ENCODE results near the gene TCTA. TPM values are rescaled to one million over a fixed set of nuclear protein-coding genes. Genes with fewer than 3 reads are reported as not detected.

Gene TCTA
- total RNA-seq, 1 donor from 2014 or later: 21.7 TPM

DNA sequence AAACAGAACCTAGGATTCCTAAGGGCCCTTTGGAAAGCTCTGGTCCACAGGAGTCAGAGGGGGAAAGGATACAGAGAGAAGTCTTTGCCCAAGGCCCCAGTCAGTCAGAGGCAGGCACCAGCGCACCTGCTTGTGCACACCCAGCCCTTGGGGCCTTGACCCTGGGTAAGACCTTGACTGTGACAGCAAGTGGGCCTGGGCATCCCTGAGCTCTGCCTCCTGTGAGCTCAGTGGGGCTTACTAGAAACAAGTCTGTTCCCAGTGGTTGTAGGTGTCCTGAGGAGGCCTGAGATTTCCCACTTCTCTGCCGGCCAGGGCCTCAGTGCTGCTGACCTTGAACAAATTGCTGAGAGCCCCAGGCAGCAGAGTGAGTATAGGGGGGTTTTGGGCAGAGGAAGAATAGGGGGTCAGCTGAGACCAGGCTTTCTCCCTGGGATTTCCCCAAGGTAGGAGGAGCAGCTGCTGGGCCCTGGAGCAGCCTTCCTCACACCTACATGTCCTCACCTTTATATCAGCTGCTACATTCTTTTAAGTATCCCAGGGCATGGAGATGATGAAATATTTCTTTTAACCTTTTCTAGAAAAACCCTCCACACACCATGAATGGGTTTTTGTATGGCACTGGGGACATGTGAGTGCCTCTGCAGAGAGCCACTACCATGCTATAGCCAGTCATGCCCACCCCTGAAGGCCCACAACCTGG is 48.1 kb downstream of the TCTA start:
- no peak for DNase-seq (ENCODE audit: low read depth)
- TF ChIP-seq, protein P1, sequence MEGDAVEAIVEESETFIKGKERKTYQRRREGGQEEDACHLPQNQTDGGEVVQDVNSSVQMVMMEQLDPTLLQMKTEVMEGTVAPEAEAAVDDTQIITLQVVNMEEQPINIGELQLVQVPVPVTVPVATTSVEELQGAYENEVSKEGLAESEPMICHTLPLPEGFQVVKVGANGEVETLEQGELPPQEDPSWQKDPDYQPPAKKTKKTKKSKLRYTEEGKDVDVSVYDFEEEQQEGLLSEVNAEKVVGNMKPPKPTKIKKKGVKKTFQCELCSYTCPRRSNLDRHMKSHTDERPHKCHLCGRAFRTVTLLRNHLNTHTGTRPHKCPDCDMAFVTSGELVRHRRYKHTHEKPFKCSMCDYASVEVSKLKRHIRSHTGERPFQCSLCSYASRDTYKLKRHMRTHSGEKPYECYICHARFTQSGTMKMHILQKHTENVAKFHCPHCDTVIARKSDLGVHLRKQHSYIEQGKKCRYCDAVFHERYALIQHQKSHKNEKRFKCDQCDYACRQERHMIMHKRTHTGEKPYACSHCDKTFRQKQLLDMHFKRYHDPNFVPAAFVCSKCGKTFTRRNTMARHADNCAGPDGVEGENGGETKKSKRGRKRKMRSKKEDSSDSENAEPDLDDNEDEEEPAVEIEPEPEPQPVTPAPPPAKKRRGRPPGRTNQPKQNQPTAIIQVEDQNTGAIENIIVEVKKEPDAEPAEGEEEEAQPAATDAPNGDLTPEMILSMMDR (conservative IDR thresholded peaks at IDR 0.05; ENCODE audit: low read depth, low read length): no peak

GRCh38 chr3:49460956-49461355 is 48.7 kb downstream of the TCTA start:
- H3K4me3 ChIP-seq (ENCODE audit: low read depth, low read length): no peak overlapping the region
- DNase-seq (ENCODE audit: low read depth): no peak
- TF ChIP-seq, protein P1 (conservative IDR thresholded peaks at IDR 0.05; ENCODE audit: low read depth, low read length): no peak

More for the DNA sequence above, 48.1 kb downstream of the TCTA start:
- H3K4me3 ChIP-seq (ENCODE audit: low read depth, low read length): no peak overlapping the region

- no peak overlapping the region for H3K4me3 ChIP-seq (ENCODE audit: low read depth, low read length)
- no peak for DNase-seq (ENCODE audit: low read depth)
- TF ChIP-seq, protein P1 (conservative IDR thresholded peaks at IDR 0.05; ENCODE audit: low read depth, low read length): no peak
These were observed 49.4 kb downstream of the TCTA start for GRCh38 chr3:49461443-49462171.

DNA sequence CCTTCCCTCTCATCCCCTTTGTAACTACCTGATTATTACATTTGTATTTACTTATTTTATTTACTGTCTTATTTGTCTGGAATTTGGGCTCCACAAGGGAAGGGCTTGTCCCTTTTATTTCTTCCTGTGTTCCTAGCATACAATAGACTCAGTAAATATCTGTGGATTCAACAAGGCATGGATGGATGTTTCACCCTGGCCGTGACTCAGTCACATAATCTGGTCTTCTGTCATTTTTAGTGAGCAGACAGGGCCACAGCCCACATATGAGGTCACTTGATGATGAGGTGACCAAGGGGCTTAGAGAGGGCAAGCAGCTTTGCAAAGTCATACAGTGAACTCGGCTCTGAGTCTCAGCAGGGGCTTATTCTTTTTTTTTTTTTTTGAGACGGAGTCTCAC is 50.0 kb downstream of the TCTA start:
- DNase-seq (ENCODE audit: low read depth): no peak
- TF ChIP-seq, protein P1 (conservative IDR thresholded peaks at IDR 0.05; ENCODE audit: low read depth, low read length): no peak
- no peak overlapping the region for H3K4me3 ChIP-seq (ENCODE audit: low read depth, low read length)

GRCh38 chr3:49465270-49466034 is 53.2 kb downstream of the TCTA start:
- no peak overlapping the region for H3K4me3 ChIP-seq (ENCODE audit: low read depth, low read length)
- TF ChIP-seq, protein P1 (conservative IDR thresholded peaks at IDR 0.05; ENCODE audit: low read depth, low read length): no peak
- DNase-seq (ENCODE audit: low read depth): no peak

Other genes starting within 250 kb of the TCTA start
- gene CCDC71, start 246.1 kb upstream of the TCTA start, total RNA-seq: 33.4 and 44.4 TPM in 2 replicates
- 8.0 and 16.5 TPM in 2 replicates for gene KLHDC8B, start 240.8 kb upstream of the TCTA start, total RNA-seq
- 0.51 and 0.92 TPM in 2 replicates for gene C3orf62, start 135.2 kb upstream of the TCTA start, total RNA-seq
- gene USP4, start 72.4 kb upstream of the TCTA start, total RNA-seq: 6.2 and 8.7 TPM in 2 replicates
- 339 and 557 TPM in 2 replicates for gene GPX1, start 54.1 kb upstream of the TCTA start, total RNA-seq
- gene RHOA, start 447 bp upstream of the TCTA start, total RNA-seq: 355 and 504 TPM in 2 replicates
- gene AMT, start 10.1 kb downstream of the TCTA start, total RNA-seq: 2.3 and 2.5 TPM in 2 replicates
- 0.22 and 1.2 TPM in 2 replicates for gene NICN1, start 16.9 kb downstream of the TCTA start, total RNA-seq
- 43.6 and 77.2 TPM in 2 replicates for gene DAG1, start 57.8 kb downstream of the TCTA start, total RNA-seq
- gene BSN, start 142.1 kb downstream of the TCTA start, total RNA-seq: under 0.01 and 0.46 TPM in 2 replicates